Testis (tissue), 2 donors: ENCODE measurements around the gene GFRA1.

Experiments used
- POLR2A ChIP-seq: fragments of 450-650 bp; IDR thresholded peaks from one replicate; pipeline ENCODE4 v1.6.1; 2017; ENCODE audit warnings: antibody characterized with exemption, mild to moderate bottlenecking, moderate library complexity
- TF ChIP-seq, protein P1 (sequence below), 3 experiments: fragments of 450-650 bp in 2 of 3; fragments of 200-600 bp in 1 of 3; sonication (generic) in 1 of 3; IDR thresholded peaks; one replicate each; pipeline ENCODE4 v1.5.1; 2016 to 2019; ENCODE audit warnings: antibody characterized with exemption in 3 of 3, mild to moderate bottlenecking in 2 of 3, moderate library complexity in 1 of 3

DNA sequence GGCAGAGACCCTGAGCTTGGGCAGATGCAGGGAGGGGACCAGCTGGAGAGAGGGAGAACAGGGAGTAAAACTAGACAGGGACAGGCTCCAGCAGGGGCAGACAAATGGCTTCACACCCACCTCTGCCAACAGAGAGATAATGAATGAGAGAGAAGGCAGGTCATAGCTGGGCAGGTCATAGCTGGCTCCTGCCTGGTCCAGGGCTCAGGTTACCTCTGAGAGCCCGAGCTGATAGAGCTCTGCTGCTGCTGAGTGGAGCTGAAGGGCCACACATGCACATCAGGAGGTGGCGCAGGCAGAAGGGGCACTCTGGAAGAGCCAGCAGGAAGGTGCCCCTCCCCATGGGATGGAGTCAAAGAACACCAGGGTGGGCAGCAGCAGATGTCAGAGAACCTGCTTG lies 154.2 kb downstream of the GFRA1 start:
- no peak for TF ChIP-seq POLR2A
- TF ChIP-seq, protein P1, sequence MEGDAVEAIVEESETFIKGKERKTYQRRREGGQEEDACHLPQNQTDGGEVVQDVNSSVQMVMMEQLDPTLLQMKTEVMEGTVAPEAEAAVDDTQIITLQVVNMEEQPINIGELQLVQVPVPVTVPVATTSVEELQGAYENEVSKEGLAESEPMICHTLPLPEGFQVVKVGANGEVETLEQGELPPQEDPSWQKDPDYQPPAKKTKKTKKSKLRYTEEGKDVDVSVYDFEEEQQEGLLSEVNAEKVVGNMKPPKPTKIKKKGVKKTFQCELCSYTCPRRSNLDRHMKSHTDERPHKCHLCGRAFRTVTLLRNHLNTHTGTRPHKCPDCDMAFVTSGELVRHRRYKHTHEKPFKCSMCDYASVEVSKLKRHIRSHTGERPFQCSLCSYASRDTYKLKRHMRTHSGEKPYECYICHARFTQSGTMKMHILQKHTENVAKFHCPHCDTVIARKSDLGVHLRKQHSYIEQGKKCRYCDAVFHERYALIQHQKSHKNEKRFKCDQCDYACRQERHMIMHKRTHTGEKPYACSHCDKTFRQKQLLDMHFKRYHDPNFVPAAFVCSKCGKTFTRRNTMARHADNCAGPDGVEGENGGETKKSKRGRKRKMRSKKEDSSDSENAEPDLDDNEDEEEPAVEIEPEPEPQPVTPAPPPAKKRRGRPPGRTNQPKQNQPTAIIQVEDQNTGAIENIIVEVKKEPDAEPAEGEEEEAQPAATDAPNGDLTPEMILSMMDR (IDR thresholded peaks at IDR 0.05) = no peak
